ENCODE measurements around the gene HIC1. TPM values are rescaled to one million over a fixed set of nuclear protein-coding genes. Genes with fewer than 3 reads are reported as not detected.

Gene HIC1
- polyA plus RNA-seq, 1 experiment = 15.1 TPM

GRCh38 chr17:2084766-2085647, 30.1 kb downstream of the HIC1 start:
- H3K36me3 ChIP-seq (ENCODE audit: control insufficient read depth, insufficient read depth, low read length) = peaks cover 8% of the 10 kb centered on the region
- CTCF ChIA-PET = interaction anchor here (0.7 to 6.9 kb wide), 8 partner anchors 9 to 160 kb away, joined by 3 to 41 read pairs (median 4); partner anchors contain the start of gene HIC1
- POLR2A ChIA-PET = interaction anchor here (0.6 kb wide), 2 partner anchors 156 to 308 kb away, joined by 3 to 4 read pairs; no protein-coding TSS in a partner anchor
- peak; percentile 86 for DNase-seq (ENCODE audit: low read depth)
- no peaks in the 10 kb centered on the region for H3K27me3 ChIP-seq (ENCODE audit: control insufficient read depth, insufficient read depth, low read length)
- TF ChIP-seq CTCF (IDR thresholded peaks at IDR 0.05; ENCODE audit: insufficient read depth, low read depth, low read length) = no peak
- H3K4me3 ChIP-seq (ENCODE audit: low read depth, low read length) = no peak overlapping the region

DNA sequence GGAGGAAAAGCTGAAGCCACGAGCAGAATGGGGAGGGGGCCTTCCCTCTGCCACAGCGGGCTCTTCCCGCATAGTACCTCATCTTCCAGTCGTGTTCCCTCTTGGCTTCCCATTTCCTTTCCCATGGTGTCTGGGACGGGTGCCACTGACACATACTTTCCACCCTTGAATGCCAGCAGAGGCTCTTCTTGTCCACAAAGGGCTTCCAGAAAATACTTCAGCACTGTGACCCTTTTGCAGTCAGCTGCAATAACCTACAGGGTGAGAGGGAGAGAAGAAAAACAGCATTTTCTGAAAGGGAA, 30.7 kb downstream of the HIC1 start:
- DNase-seq (ENCODE audit: low read depth) = no peak
- ChIA-PET CTCF (interaction anchor here (0.9 to 6.9 kb wide), 8 partner anchors 10 to 146 kb away, joined by 3 to 41 read pairs (median 4); partner anchors contain the start of gene HIC1), POLR2A (no interaction called here)
- no peak overlapping the region for H3K4me3 ChIP-seq (ENCODE audit: low read depth, low read length)
- no peak for TF ChIP-seq CTCF (IDR thresholded peaks at IDR 0.05; ENCODE audit: insufficient read depth, low read depth, low read length)
- H3K27me3 ChIP-seq (ENCODE audit: control insufficient read depth, insufficient read depth, low read length) = no peaks in the 10 kb centered on the region
- peaks cover 8% of the 10 kb centered on the region for H3K36me3 ChIP-seq (ENCODE audit: control insufficient read depth, insufficient read depth, low read length)

GRCh38 chr17:2086306-2086705, 31.4 kb downstream of the HIC1 start:
- CTCF ChIA-PET = interaction anchor here (0.8 to 6.9 kb wide), 8 partner anchors 12 to 158 kb away, joined by 3 to 41 read pairs (median 5); partner anchors contain the start of gene HIC1
- Histone ChIP-seq H3K27me3 (ENCODE audit: control insufficient read depth, insufficient read depth, low read length) (no peaks in the 10 kb centered on the region), H3K4me3 (ENCODE audit: low read depth, low read length) (no peak overlapping the region), H3K36me3 (ENCODE audit: control insufficient read depth, insufficient read depth, low read length) (peaks cover 4% of the 10 kb centered on the region)
- no peak for TF ChIP-seq CTCF (IDR thresholded peaks at IDR 0.05; ENCODE audit: insufficient read depth, low read depth, low read length)
- POLR2A ChIA-PET = no interaction called here
- DNase-seq (ENCODE audit: low read depth) = no peak

- H3K36me3 ChIP-seq (ENCODE audit: control insufficient read depth, insufficient read depth, low read length) = peaks cover 4% of the 10 kb centered on the region; the same call in 1 of the 2 replicates
- no peaks in the 10 kb centered on the region for H3K27me3 ChIP-seq (ENCODE audit: control insufficient read depth, insufficient read depth, low read length)
- ChIA-PET CTCF (interaction anchor here (1.0 to 3.8 kb wide), 5 partner anchors 16 to 157 kb away, joined by 3 to 40 read pairs (median 6); partner anchors contain the start of gene HIC1), POLR2A (no interaction called here)
- TF ChIP-seq CTCF (IDR thresholded peaks at IDR 0.05; ENCODE audit: insufficient read depth, low read depth, low read length) = no peak
- DNase-seq (ENCODE audit: low read depth) = no peak
- no peak overlapping the region for H3K4me3 ChIP-seq (ENCODE audit: low read depth, low read length)
Observed at GRCh38 chr17:2087597-2088211, 32.8 kb downstream of the HIC1 start.

- ChIA-PET CTCF (interaction anchor here (0.6 to 3.8 kb wide), 9 partner anchors 10 to 183 kb away, joined by 3 to 40 read pairs (median 3); partner anchors contain the start of gene HIC1), POLR2A (no interaction called here)
- DNase-seq (ENCODE audit: low read depth) = no peak
- no peaks in the 10 kb centered on the region for H3K27me3 ChIP-seq (ENCODE audit: control insufficient read depth, insufficient read depth, low read length)
- no peak for TF ChIP-seq CTCF (IDR thresholded peaks at IDR 0.05; ENCODE audit: insufficient read depth, low read depth, low read length)
- H3K4me3 ChIP-seq (ENCODE audit: low read depth, low read length) = peak overlapping the region; percentile 33
- peaks cover 3% of the 10 kb centered on the region for H3K36me3 ChIP-seq (ENCODE audit: control insufficient read depth, insufficient read depth, low read length)
Observed at GRCh38 chr17:2089021-2089422, 34.1 kb downstream of the HIC1 start.

All from BJ (cell line).